Neural cell (in vitro differentiated cells): ENCODE measurements around the gene GKAP1.

Experiments used
- CTCF ChIP-seq: fragments of 450-650 bp; IDR thresholded peaks from 2 replicates; pipeline ENCODE4 v1.5.1; 2014; ENCODE audit warnings: antibody characterized with exemption, mild to moderate bottlenecking, moderate library complexity; ENCODE audit not compliant: poor library complexity, severe bottlenecking
- EP300 ChIP-seq: fragments of 450-650 bp; conservative IDR thresholded peaks from 2 replicates; pipeline ENCODE4 v1.6.1; 2014; ENCODE audit warnings: antibody characterized with exemption, mild to moderate bottlenecking, moderate library complexity; ENCODE audit not compliant: poor library complexity, severe bottlenecking
- EZH2 ChIP-seq: fragments of 200-600, 300-800 bp; shearing (Covaris generic), sonication (generic); IDR thresholded peaks from 2 replicates; pipeline ENCODE4 v1.6.1; 2014; ENCODE audit warnings: antibody characterized with exemption, low read length, borderline replicate concordance, mild to moderate bottlenecking; ENCODE audit not compliant: insufficient read depth, poor library complexity, severe bottlenecking
- POLR2AphosphoS5 ChIP-seq: IDR thresholded peaks from 2 replicates; pipeline ENCODE4 v1.6.1; 2012
- RAD21 ChIP-seq: fragments of 450-650 bp; conservative IDR thresholded peaks from 2 replicates; pipeline ENCODE4 v1.6.1; 2014; ENCODE audit warnings: antibody characterized with exemption, mild to moderate bottlenecking, moderate library complexity
- REST ChIP-seq: IDR thresholded peaks from 2 replicates; pipeline ENCODE4 v1.6.1; 2012; ENCODE audit warnings: borderline replicate concordance
- SMC3 ChIP-seq: fragments of 450-650 bp; conservative IDR thresholded peaks from 2 replicates; pipeline ENCODE4 v1.6.1; 2014; ENCODE audit warnings: antibody characterized with exemption, mild to moderate bottlenecking, moderate library complexity; ENCODE audit not compliant: poor library complexity
- TAF1 ChIP-seq: IDR thresholded peaks from 2 replicates; pipeline ENCODE4 v1.6.1; 2012; ENCODE audit warnings: low read depth

- TF ChIP-seq POLR2AphosphoS5 (no peak), CTCF (no peak), TAF1 (no peak), EP300 (no peak), EZH2 (no peak), SMC3 (no peak), REST (no peak), RAD21 (no peak)
Measured at GRCh38 chr9:83792746-83793145, 24.8 kb downstream of the GKAP1 start.
